GM18951 (cell line): ENCODE results near the gene PROK2.

Experiments used
- POLR2A ChIP-seq: IDR thresholded peaks from 4 replicates; pipeline ENCODE4 v1.6.1; 2011; ENCODE audit warnings: mild to moderate bottlenecking; ENCODE audit not compliant: insufficient read length, insufficient read depth; ENCODE audit errors: extremely low read depth
- in situ Hi-C: fragments of 300-500 bp; cut with MboI; formaldehyde crosslinking; loops from one replicate; pipeline ENCODE4 v1.12.0; 2022; ENCODE audit warnings: low sequenced_read_pairs, mixed read lengths, inconsistent platforms; ENCODE audit not compliant: unreplicated experiment

PROK2 gene

GRCh38 chr3:71784914-71785531 lies at the start of gene PROK2:
Gene PROK2 (minus strand): TSS chr3:71785148. CDS start chr3:71785052, 96 bp downstream.
- no peak for TF ChIP-seq POLR2A
- in situ Hi-C loops = no loop called here

- TF ChIP-seq POLR2A = no peak
- in situ Hi-C loops = no loop called here
These were observed 46.7 kb upstream of the PROK2 start for GRCh38 chr3:71831599-71831998.

- no peak for TF ChIP-seq POLR2A
- in situ Hi-C loops = no loop called here
These were observed 40.8 kb upstream of the PROK2 start for GRCh38 chr3:71825551-71826283.

GRCh38 chr3:71821116-71821515 lies 36.2 kb upstream of the PROK2 start:
- in situ Hi-C loops = no loop called here
- no peak for TF ChIP-seq POLR2A

- TF ChIP-seq POLR2A = no peak
- in situ Hi-C loops = no loop called here
These were observed 32.3 kb upstream of the PROK2 start for GRCh38 chr3:71817262-71817661.

GRCh38 chr3:71816767-71817156 lies 31.8 kb upstream of the PROK2 start:
- in situ Hi-C loops = no loop called here
- TF ChIP-seq POLR2A = no peak

- TF ChIP-seq POLR2A = no peak
- in situ Hi-C loops = no loop called here
These were observed 30.6 kb upstream of the PROK2 start for GRCh38 chr3:71815340-71816067.

GRCh38 chr3:71813704-71814103 lies 28.8 kb upstream of the PROK2 start:
- in situ Hi-C loops = no loop called here
- TF ChIP-seq POLR2A = no peak

GRCh38 chr3:71813073-71813472 lies 28.1 kb upstream of the PROK2 start:
- in situ Hi-C loops = no loop called here
- TF ChIP-seq POLR2A = no peak

GRCh38 chr3:71810056-71810455 lies 25.1 kb upstream of the PROK2 start:
- no peak for TF ChIP-seq POLR2A
- in situ Hi-C loops = no loop called here

GRCh38 chr3:71809321-71810026 lies 24.5 kb upstream of the PROK2 start:
- in situ Hi-C loops = no loop called here
- no peak for TF ChIP-seq POLR2A

- no peak for TF ChIP-seq POLR2A
- in situ Hi-C loops = no loop called here
These were observed 21.8 kb upstream of the PROK2 start for GRCh38 chr3:71806736-71807135.

GRCh38 chr3:71805691-71806090 lies 20.7 kb upstream of the PROK2 start:
- no peak for TF ChIP-seq POLR2A
- in situ Hi-C loops = no loop called here
